Neural crest cell (in vitro differentiated cells): Measurements from ENCODE around the gene PRKAR1A. TPM values are rescaled to one million over a fixed set of nuclear protein-coding genes. Genes with fewer than 3 reads are reported as not detected.

Experiments used
- DNase-seq: peaks from one replicate; pipeline ENCODE4 v3.0.0; 2021; ENCODE audit warnings: low read depth, mixed read lengths, low spot score
- H3K27ac Mint-ChIP-seq: one replicate; pipeline ENCODE4 v1.8.0; 2021; ENCODE audit warnings: mild to moderate bottlenecking, mixed read lengths; ENCODE audit not compliant: unreplicated experiment
- H3K27me3 Mint-ChIP-seq: 2 replicates; pipeline ENCODE4 v1.8.0; 2021; ENCODE audit warnings: low read depth, mild to moderate bottlenecking, mixed read lengths
- H3K36me3 Mint-ChIP-seq: 2 replicates; pipeline ENCODE4 v1.8.0; 2021; ENCODE audit warnings: low read depth, mild to moderate bottlenecking, mixed read lengths
- H3K4me1 Mint-ChIP-seq: 2 replicates; pipeline ENCODE4 v1.8.0; 2021; ENCODE audit warnings: mixed read lengths
- H3K4me3 Mint-ChIP-seq: one replicate; pipeline ENCODE4 v1.8.0; 2021; ENCODE audit warnings: mild to moderate bottlenecking, mixed read lengths
- H3K9me3 Mint-ChIP-seq: 2 replicates; pipeline ENCODE4 v1.8.0; 2021; ENCODE audit warnings: mixed read lengths
- CTCF ChIP-seq: fragments of 200-600 bp; sonication (generic); conservative IDR thresholded peaks from 2 replicates; pipeline ENCODE4 v1.5.0; 2021; ENCODE audit warnings: antibody characterized with exemption, mild to moderate bottlenecking
- total RNA-seq: library from RNA; stranded (reverse); gene quantifications from 2 replicates; pipeline ENCODE4 v1.2.1, GENCODE V29; 2021

Gene PRKAR1A
- total RNA-seq, 1 donor from 2014 or later = 250 TPM

- DNase-seq = no peak
- no peak for TF ChIP-seq CTCF
- no peak overlapping the region for H3K4me3 Mint-ChIP-seq
Observed at GRCh38 chr17:68564415-68565111, 52.3 kb downstream of the PRKAR1A start.

GRCh38 chr17:68565661-68566441 is 53.6 kb downstream of the PRKAR1A start:
- TF ChIP-seq CTCF = no peak
- H3K27ac Mint-ChIP-seq = no peak overlapping the region

More at GRCh38 chr17:68564415-68565111, 52.3 kb downstream of the PRKAR1A start:
- Mint-ChIP-seq H3K9me3 (no peaks in the 10 kb centered on the region), H3K36me3 (no peaks in the 10 kb centered on the region), H3K27ac (no peak overlapping the region), H3K27me3 (no peaks in the 10 kb centered on the region), H3K4me1 (no peaks in the 10 kb centered on the region)

GRCh38 chr17:68566442-68566738 is 54.2 kb downstream of the PRKAR1A start:
- no peak for DNase-seq
- Mint-ChIP-seq H3K27me3 (no peaks in the 10 kb centered on the region), H3K27ac (no peak overlapping the region), H3K9me3 (no peaks in the 10 kb centered on the region), H3K4me3 (no peak overlapping the region), H3K4me1 (no peaks in the 10 kb centered on the region), H3K36me3 (no peaks in the 10 kb centered on the region)
- no peak for TF ChIP-seq CTCF

More at GRCh38 chr17:68565661-68566441, 53.6 kb downstream of the PRKAR1A start:
- Mint-ChIP-seq H3K27me3 (no peaks in the 10 kb centered on the region), H3K4me3 (no peak overlapping the region), H3K9me3 (no peaks in the 10 kb centered on the region), H3K36me3 (no peaks in the 10 kb centered on the region), H3K4me1 (no peaks in the 10 kb centered on the region)
- no peak for DNase-seq

DNA sequence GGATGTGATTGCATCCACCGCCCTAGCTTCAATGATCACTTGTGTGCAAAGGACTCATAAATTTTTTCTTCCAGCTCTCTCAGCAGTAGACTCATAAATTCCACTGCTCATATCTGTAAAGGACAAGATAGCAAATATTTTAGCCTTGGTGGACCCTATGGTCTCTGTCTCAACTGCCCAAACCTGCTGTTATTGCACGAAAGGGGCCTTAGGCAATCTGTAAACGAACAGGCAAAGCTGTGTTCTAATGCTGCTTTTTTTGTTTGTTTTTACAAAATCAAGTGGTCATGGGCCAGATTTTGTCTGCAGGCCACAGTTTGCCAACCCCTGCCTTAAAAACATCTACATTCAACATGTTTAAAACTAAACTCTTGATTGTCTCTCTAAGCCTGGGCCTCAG is 54.8 kb downstream of the PRKAR1A start:
- no peaks in the 10 kb centered on the region for H3K36me3 Mint-ChIP-seq
- H3K4me1 Mint-ChIP-seq = no peaks in the 10 kb centered on the region
- H3K27me3 Mint-ChIP-seq = no peaks in the 10 kb centered on the region
- no peaks in the 10 kb centered on the region for H3K9me3 Mint-ChIP-seq
- TF ChIP-seq CTCF = no peak
- no peak overlapping the region for H3K27ac Mint-ChIP-seq
- H3K4me3 Mint-ChIP-seq = no peak overlapping the region
- no peak for DNase-seq

GRCh38 chr17:68567581-68567980 is 55.4 kb downstream of the PRKAR1A start:
- no peaks in the 10 kb centered on the region for H3K36me3 Mint-ChIP-seq
- no peak overlapping the region for H3K27ac Mint-ChIP-seq
- no peaks in the 10 kb centered on the region for H3K4me1 Mint-ChIP-seq
- no peak for TF ChIP-seq CTCF
- no peak overlapping the region for H3K4me3 Mint-ChIP-seq
- H3K9me3 Mint-ChIP-seq = no peaks in the 10 kb centered on the region
- H3K27me3 Mint-ChIP-seq = no peaks in the 10 kb centered on the region
- no peak for DNase-seq
